ENCODE data around the gene SAMD4A. TPM values are rescaled to one million over a fixed set of nuclear protein-coding genes. Genes with fewer than 3 reads are reported as not detected.

SAMD4A gene
- total RNA-seq, 1 experiment from 2014 or later, result 9.6 TPM

DNA sequence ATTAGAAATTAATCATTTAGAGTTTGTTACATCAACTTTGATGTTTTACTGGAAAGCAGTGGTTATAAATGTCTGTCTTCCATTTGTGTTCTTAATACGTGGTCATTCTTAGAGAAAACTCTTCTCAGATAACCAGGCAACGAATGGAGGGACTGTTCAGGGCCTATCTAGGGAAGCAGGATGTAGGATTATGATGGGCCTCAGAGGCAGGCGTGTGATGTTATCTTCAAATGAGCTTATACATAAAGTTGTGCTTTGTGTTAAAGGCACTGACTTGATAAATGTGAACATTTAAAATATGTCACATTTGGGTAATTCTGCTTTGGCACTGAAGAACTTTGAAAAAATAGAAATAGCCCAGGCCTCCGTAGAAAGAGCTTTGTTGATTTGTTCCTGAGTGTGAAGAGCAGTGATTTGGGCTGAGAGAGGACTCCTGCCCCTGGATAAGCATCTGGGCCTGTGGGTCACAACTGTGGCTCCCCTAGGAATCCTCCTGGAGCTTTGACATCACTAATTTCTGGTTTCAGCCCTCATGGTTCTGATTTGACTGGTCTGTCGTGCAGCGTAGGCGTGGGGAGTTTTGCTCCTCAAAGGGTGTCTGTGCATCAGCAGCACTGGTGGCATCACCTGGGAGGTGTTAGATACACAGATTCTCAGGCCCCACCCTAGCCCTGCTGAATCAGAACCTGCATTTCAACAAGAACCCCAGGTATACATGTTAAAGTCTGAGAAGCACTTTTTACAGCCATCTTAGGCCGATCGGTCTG is 55.4 kb downstream of the SAMD4A start:
- Mint-ChIP-seq H3K27me3 (ENCODE audit: low read depth) (no peaks in the 10 kb centered on the region), H3K36me3 (ENCODE audit: insufficient read depth in 1 of 3, low read depth in 3 of 3) (no peaks in the 10 kb centered on the region; a peak in 2 of 7 replicates), H3K27ac (no peak overlapping the region; a peak in 1 of 7 replicates), H3K9me3 (peaks cover 0 to 3% of the 10 kb centered on the region in 2 experiments; a peak in 1 of 5 replicates), H3K4me1 (peaks cover 21 to 22% of the 10 kb centered on the region in 2 experiments), H3K4me3 (no peak overlapping the region)
- H3K56ac ChIP-seq (ENCODE audit: insufficient read length, low read depth, low read length), result no peak overlapping the region
- no peak overlapping the region for H3T11ph ChIP-seq (ENCODE audit: low read length)
- no peaks in the 10 kb centered on the region for H3K79me2 ChIP-seq (ENCODE audit: insufficient read depth, low read length)
- no peak overlapping the region for H3K4me2 ChIP-seq (ENCODE audit: insufficient read depth, insufficient read length, low read length)
- H3K14ac ChIP-seq (ENCODE audit: insufficient read depth, low read length), result no peak overlapping the region
- no peak overlapping the region for H2AK5ac ChIP-seq (ENCODE audit: insufficient read length, low read length)
- H4K8ac ChIP-seq (replicated peaks; ENCODE audit: insufficient read length, low read depth, low read length), result no peak overlapping the region
- no peak for TF ChIP-seq CTCF (conservative IDR thresholded peaks at IDR 0.05)
- no peak overlapping the region for H4K91ac ChIP-seq (ENCODE audit: insufficient read length, low read depth, low read length)
- H2BK5ac ChIP-seq (ENCODE audit: insufficient read length, low read length), result no peak overlapping the region
- H3K27ac ChIP-seq (ENCODE audit: insufficient read length, low read depth, low read length), result no peak overlapping the region
- no peak overlapping the region for H3K4ac ChIP-seq (ENCODE audit: low read depth, low read length)
- no peak overlapping the region for H2BK15ac ChIP-seq (ENCODE audit: low read depth, low read length)
- no peak overlapping the region for H3K18ac ChIP-seq (ENCODE audit: insufficient read length, low read depth, low read length)
- no peak for DNase-seq
- H3K23me2 ChIP-seq (ENCODE audit: insufficient read length, low read depth, low read length, poor library complexity, severe bottlenecking), result no peaks in the 10 kb centered on the region
- H3K9me3 ChIP-seq (ENCODE audit: control insufficient read depth, low read depth, low read length), result no peaks in the 10 kb centered on the region
- no peak overlapping the region for H2AFZ ChIP-seq (ENCODE audit: low read length)
- no CpG with 5 or more reads among the region's 9 CpGs for WGBS (ENCODE audit: extremely low coverage, insufficient read length, low lambda C conversion rate)
- no peak overlapping the region for H3K23ac ChIP-seq (ENCODE audit: insufficient read length, low read depth, low read length)
- H4K5ac ChIP-seq (ENCODE audit: insufficient read length, low read depth, low read length), result no peak overlapping the region
- no peak overlapping the region for H2BK12ac ChIP-seq (ENCODE audit: insufficient read length, low read depth, low read length)
- no peak overlapping the region for H3K9ac ChIP-seq (ENCODE audit: extremely low read depth, insufficient read length, low read length)
- no peaks in the 10 kb centered on the region for H4K20me1 ChIP-seq (ENCODE audit: control insufficient read depth, insufficient read depth, insufficient read length)
- H3K79me1 ChIP-seq (ENCODE audit: insufficient read depth, low read depth, low read length, poor library complexity, severe bottlenecking), result no peaks in the 10 kb centered on the region
- H2BK120ac ChIP-seq (ENCODE audit: low read depth, low read length, poor library complexity, severe bottlenecking), result no peak overlapping the region
- no peaks in the 10 kb centered on the region for H3K27me3 ChIP-seq (ENCODE audit: insufficient read depth, low read length)
- H2BK20ac ChIP-seq (ENCODE audit: low read depth, low read length, poor library complexity, severe bottlenecking), result no peak overlapping the region
- H3K4me1 ChIP-seq (ENCODE audit: insufficient read depth, low read length), result peaks cover 4% of the 10 kb centered on the region; the same call in 1 of the 2 replicates
